ENCODE measurements around the gene ATP5PD.

- TF ChIP-seq POLR2A (IDR thresholded peaks at IDR 0.05; ENCODE audit: low read depth, low read length), result no peak
- no peak for TF ChIP-seq SPI1 (IDR thresholded peaks at IDR 0.05; ENCODE audit: low read depth, low read length)
These were observed 33.6 kb downstream of the ATP5PD start for GRCh38 chr17:75013092-75013559.
